ENCODE results near the gene A3GALT2.
"Not testable (repeated sequence)": the region's sequence is repeated elsewhere in the genome, so short reads cannot be mapped to it uniquely, and the experiment has no call there.

A3GALT2 gene

DNA sequence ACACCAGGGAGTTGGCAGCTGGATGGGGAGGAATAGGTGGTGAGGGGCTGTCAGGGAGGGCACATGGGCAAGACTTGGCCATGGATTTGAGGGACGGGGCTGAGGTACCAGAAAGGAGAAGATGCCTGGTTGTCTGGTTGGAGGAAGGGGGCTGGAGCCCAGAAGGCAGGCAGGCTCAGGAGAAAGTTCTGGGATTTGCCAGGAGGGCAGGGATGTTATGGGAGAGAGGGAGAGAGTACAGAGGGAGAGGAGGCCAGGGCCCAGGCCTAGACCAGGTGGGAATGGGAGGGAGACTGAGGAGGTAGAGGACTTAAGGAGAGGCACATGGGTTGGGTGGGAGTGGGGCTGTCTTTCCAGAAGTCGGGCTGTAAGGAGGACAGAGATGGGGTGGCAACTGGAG, 4.3 kb downstream of the A3GALT2 start:
- POLR2A ChIA-PET = no interaction called here
- CTCF ChIA-PET = no interaction called here
- TF ChIP-seq, protein P1, sequence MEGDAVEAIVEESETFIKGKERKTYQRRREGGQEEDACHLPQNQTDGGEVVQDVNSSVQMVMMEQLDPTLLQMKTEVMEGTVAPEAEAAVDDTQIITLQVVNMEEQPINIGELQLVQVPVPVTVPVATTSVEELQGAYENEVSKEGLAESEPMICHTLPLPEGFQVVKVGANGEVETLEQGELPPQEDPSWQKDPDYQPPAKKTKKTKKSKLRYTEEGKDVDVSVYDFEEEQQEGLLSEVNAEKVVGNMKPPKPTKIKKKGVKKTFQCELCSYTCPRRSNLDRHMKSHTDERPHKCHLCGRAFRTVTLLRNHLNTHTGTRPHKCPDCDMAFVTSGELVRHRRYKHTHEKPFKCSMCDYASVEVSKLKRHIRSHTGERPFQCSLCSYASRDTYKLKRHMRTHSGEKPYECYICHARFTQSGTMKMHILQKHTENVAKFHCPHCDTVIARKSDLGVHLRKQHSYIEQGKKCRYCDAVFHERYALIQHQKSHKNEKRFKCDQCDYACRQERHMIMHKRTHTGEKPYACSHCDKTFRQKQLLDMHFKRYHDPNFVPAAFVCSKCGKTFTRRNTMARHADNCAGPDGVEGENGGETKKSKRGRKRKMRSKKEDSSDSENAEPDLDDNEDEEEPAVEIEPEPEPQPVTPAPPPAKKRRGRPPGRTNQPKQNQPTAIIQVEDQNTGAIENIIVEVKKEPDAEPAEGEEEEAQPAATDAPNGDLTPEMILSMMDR (IDR thresholded peaks at IDR 0.05; ENCODE audit: control extremely low read depth, extremely low read depth, low read depth, missing control alignments) = no peak
- no peak for DNase-seq (ENCODE audit: extremely low spot score)

- DNase-seq (ENCODE audit: extremely low spot score) = no peak
- TF ChIP-seq, protein P1 (IDR thresholded peaks at IDR 0.05; ENCODE audit: control extremely low read depth, extremely low read depth, low read depth, missing control alignments) = no peak
- POLR2A ChIA-PET = no interaction called here
- CTCF ChIA-PET = interaction anchor here (1.4 to 10.1 kb wide), 2 partner anchors 17 to 22 kb away, joined by 3 to 88 read pairs; no protein-coding TSS in a partner anchor
Observed at GRCh38 chr1:33314416-33314815, 6.5 kb downstream of the A3GALT2 start.

- TF ChIP-seq, protein P1 (IDR thresholded peaks at IDR 0.05; ENCODE audit: control extremely low read depth, extremely low read depth, low read depth, missing control alignments) = no peak
- ChIA-PET CTCF (interaction anchor here (1.7 to 10.1 kb wide), 2 partner anchors 15 to 17 kb away, joined by 4 to 88 read pairs; no protein-coding TSS in a partner anchor), POLR2A (no interaction called here)
- DNase-seq (ENCODE audit: extremely low spot score) = no peak
Observed at GRCh38 chr1:33312413-33312749, 8.5 kb downstream of the A3GALT2 start.

DNA sequence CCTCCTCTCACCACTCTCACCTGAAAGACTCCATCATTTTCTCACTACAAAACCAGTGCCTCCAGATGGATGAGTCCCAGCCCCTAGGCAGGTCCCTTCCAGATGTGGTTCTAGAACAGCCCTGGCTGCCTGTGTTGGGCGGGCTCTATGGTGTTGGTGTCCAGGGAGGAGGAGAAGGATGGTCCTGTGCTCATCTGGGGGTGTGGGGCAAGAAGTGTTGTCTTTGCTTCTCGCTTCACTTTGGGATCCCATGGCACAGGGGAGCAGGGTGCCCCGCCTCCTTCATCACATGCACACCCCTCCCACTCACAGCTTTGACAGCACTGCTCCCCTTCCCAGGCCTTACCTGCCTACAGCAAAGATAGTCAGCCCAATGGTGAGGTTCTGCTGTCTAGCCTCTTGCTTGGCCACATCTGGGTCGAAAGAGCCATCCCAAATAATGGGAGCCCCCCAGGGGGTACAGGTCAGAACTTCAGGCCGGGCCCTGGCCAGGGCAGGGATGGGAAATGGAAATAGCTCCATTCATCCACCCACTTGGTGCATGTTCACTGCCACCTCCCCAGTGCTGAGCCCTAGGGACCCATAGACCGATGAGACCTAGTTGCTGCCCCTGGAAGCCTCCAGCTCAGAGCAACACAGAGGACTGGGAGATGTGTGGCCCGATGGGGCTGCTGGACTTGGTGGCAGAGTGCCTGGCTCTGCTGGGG, 9.0 kb downstream of the A3GALT2 start:
- POLR2A ChIA-PET = no interaction called here
- TF ChIP-seq, protein P1 (IDR thresholded peaks at IDR 0.05; ENCODE audit: control extremely low read depth, extremely low read depth, low read depth, missing control alignments) = no peak
- DNase-seq (ENCODE audit: extremely low spot score) = no peak
- CTCF ChIA-PET = interaction anchor here (10.1 kb wide), 1 partner anchor 15 kb away, joined by 88 read pairs; no protein-coding TSS in a partner anchor

DNA sequence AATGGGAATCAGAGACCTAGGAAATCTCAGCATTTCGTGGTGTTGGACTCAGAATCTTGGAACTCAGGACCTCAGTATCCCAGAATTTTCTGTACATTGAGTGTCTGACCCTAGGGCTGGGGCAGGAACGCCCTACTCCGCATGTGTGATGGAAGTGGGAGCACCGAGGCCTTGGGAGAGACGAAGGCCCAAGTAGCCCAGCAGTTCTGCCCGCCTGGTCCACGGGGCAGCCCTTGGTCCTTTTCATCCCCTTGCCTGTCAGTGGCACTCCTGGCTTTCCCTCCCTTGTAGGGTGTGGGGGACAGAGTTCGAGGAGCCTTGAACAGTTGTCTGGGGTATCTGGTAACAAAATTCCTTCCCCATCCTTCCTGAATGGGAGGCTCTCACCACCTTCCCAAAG, 10.2 kb downstream of the A3GALT2 start:
- POLR2A ChIA-PET = no interaction called here
- CTCF ChIA-PET = interaction anchor here (10.1 kb wide), 1 partner anchor 14 kb away, joined by 88 read pairs; no protein-coding TSS in a partner anchor
- TF ChIP-seq, protein P1 (IDR thresholded peaks at IDR 0.05; ENCODE audit: control extremely low read depth, extremely low read depth, low read depth, missing control alignments) = no peak
- DNase-seq (ENCODE audit: extremely low spot score) = no peak

- CTCF ChIA-PET = interaction anchor here (10.1 kb wide), 1 partner anchor 12 kb away, joined by 88 read pairs; no protein-coding TSS in a partner anchor
- POLR2A ChIA-PET; DNase-seq (ENCODE audit: extremely low spot score): not testable (repeated sequence)
Observed at GRCh38 chr1:33309351-33309750, 11.5 kb downstream of the A3GALT2 start.

- TF ChIP-seq, protein P1 (IDR thresholded peaks at IDR 0.05; ENCODE audit: control extremely low read depth, extremely low read depth, low read depth, missing control alignments) = no peak
- CTCF ChIA-PET = interaction anchor here (10.1 kb wide), 1 partner anchor 10 kb away, joined by 88 read pairs; no protein-coding TSS in a partner anchor
Observed at GRCh38 chr1:33307494-33307864, 13.4 kb downstream of the A3GALT2 start.

More at GRCh38 chr1:33307494-33307864, 13.4 kb downstream of the A3GALT2 start:
- POLR2A ChIA-PET = no interaction called here
- no peak for DNase-seq (ENCODE audit: extremely low spot score)
